ENCODE results near the gene MYL2. TPM values are rescaled to one million over a fixed set of nuclear protein-coding genes. Genes with fewer than 3 reads are reported as not detected.

The MYL2 gene
- total RNA-seq, 2 experiments from 2014 or later, result not detected

DNA sequence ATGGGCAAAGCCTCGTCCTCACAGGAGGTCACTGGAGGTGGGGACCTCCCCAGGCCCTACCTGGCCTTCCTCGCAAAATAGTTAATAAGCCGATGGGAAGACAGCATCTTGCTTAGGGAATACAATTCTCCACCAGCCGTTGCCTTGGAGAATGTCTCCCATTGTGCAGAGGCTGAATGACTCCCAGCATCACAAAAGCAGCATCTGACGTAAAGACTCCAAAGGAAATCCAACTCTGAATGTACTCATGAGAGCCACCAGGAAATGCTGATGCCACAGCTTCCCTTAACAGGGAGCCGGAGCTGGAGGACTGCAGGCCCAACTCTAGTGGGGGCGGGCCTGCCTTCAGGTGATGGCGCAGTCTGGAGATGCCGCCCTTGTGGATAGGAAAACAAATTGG, 58.0 kb downstream of the MYL2 start:
- CTCF ChIA-PET, result no interaction called here
- DNase-seq, result no peak
- Mint-ChIP-seq H3K4me1 (ENCODE audit: low read depth) (peaks cover 5% of the 10 kb centered on the region), H3K9me3 (no peaks in the 10 kb centered on the region), H3K27ac (no peak overlapping the region), H3K36me3 (ENCODE audit: low read depth) (no peaks in the 10 kb centered on the region), H3K4me3 (no peak overlapping the region), H3K27me3 (no peaks in the 10 kb centered on the region)
- H3K4me1 ChIP-seq (ENCODE audit: insufficient read depth, low read length), result no peaks in the 10 kb centered on the region
- ATAC-seq (ENCODE audit: poor library complexity), result no peak
- no peaks in the 10 kb centered on the region for H3K27me3 ChIP-seq (ENCODE audit: control insufficient read depth in 1 of 2, insufficient read depth in 2 of 2, low read length in 2 of 2)
- TF ChIP-seq, protein P1, sequence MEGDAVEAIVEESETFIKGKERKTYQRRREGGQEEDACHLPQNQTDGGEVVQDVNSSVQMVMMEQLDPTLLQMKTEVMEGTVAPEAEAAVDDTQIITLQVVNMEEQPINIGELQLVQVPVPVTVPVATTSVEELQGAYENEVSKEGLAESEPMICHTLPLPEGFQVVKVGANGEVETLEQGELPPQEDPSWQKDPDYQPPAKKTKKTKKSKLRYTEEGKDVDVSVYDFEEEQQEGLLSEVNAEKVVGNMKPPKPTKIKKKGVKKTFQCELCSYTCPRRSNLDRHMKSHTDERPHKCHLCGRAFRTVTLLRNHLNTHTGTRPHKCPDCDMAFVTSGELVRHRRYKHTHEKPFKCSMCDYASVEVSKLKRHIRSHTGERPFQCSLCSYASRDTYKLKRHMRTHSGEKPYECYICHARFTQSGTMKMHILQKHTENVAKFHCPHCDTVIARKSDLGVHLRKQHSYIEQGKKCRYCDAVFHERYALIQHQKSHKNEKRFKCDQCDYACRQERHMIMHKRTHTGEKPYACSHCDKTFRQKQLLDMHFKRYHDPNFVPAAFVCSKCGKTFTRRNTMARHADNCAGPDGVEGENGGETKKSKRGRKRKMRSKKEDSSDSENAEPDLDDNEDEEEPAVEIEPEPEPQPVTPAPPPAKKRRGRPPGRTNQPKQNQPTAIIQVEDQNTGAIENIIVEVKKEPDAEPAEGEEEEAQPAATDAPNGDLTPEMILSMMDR (IDR thresholded peaks at IDR 0.05), result no peak
- no peak overlapping the region for H3K4me3 ChIP-seq (ENCODE audit: low read length)
- H3K9me3 ChIP-seq (ENCODE audit: control insufficient read depth in 1 of 2, insufficient read depth in 1 of 2, low read length in 2 of 2), result no peaks in the 10 kb centered on the region
- POLR2A ChIA-PET, result no interaction called here
- H3K36me3 ChIP-seq (ENCODE audit: insufficient read depth, low read length), result no peaks in the 10 kb centered on the region
- H3K27ac ChIP-seq (ENCODE audit: low read depth in 1 of 2, low read length in 2 of 2), result no peak overlapping the region
- intact Hi-C loops (cut with DNase I, micrococcal nuclease), result no loop called here

DNA sequence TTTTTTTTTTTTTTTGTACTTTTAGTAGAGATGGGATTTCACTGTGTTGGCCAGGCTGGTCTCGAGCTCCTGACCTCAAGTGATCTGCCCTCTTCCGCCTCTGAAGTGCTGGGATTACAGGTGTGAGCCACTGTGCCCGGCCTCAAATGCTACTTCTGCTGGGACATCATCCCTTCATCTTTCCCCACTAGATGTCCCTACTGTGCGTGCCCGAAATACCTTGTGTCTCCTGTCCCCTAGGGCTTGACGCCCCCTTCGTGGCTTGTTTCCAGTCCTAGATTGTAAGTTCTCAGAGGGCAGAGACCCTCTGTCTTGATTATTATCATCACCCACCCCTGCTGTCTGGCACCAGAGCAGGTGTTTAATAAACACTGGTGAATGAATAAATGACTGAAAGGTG, 58.6 kb downstream of the MYL2 start:
- no peaks in the 10 kb centered on the region for H3K9me3 ChIP-seq (ENCODE audit: control insufficient read depth in 1 of 2, insufficient read depth in 1 of 2, low read length in 2 of 2)
- peaks cover 5% of the 10 kb centered on the region for H3K4me1 Mint-ChIP-seq (ENCODE audit: low read depth)

More for the DNA sequence above, 58.6 kb downstream of the MYL2 start:
- DNase-seq (no peak), ATAC-seq (ENCODE audit: poor library complexity) (no peak)
- no peaks in the 10 kb centered on the region for H3K36me3 ChIP-seq (ENCODE audit: insufficient read depth, low read length)
- H3K9me3 Mint-ChIP-seq, result no peaks in the 10 kb centered on the region
- TF ChIP-seq, protein P1 (IDR thresholded peaks at IDR 0.05), result no peak
- H3K4me3 ChIP-seq (ENCODE audit: low read length), result no peak overlapping the region
- no peak overlapping the region for H3K4me3 Mint-ChIP-seq
- CTCF ChIA-PET, result no interaction called here
- no peak overlapping the region for H3K27ac Mint-ChIP-seq
- intact Hi-C loops (cut with DNase I, micrococcal nuclease), result no loop called here
- H3K27me3 Mint-ChIP-seq, result no peaks in the 10 kb centered on the region
- H3K27me3 ChIP-seq (ENCODE audit: control insufficient read depth in 1 of 2, insufficient read depth in 2 of 2, low read length in 2 of 2), result no peaks in the 10 kb centered on the region
- POLR2A ChIA-PET, result no interaction called here
- no peaks in the 10 kb centered on the region for H3K36me3 Mint-ChIP-seq (ENCODE audit: low read depth)
- no peak overlapping the region for H3K27ac ChIP-seq (ENCODE audit: low read depth in 1 of 2, low read length in 2 of 2)
- H3K4me1 ChIP-seq (ENCODE audit: insufficient read depth, low read length), result no peaks in the 10 kb centered on the region

Other genes with a start within 250 kb of the MYL2 start
- 1 to 10 TPM; 3.9 to 4.1 TPM for gene HVCN1, start 231.5 kb downstream of the MYL2 start, total RNA-seq
- gene PPP1CC, start 177.7 kb downstream of the MYL2 start, total RNA-seq, result 100 to 1,000 TPM; 146 to 150 TPM
- not detected for gene CCDC63, start 73.6 kb downstream of the MYL2 start, total RNA-seq
- gene CUX2, start 113.6 kb upstream of the MYL2 start, total RNA-seq, result under 1 TPM; 0.20 to 0.30 TPM